Gastrocnemius medialis (tissue), 4 donors: ENCODE results near the gene QSOX2.

Experiments
- POLR2A ChIP-seq, 2 donors: fragments of 450-650 bp; IDR thresholded peaks; one replicate each; pipeline ENCODE4 v1.6.1; 2017; ENCODE audit warnings: antibody characterized with exemption in 2 of 2, mild to moderate bottlenecking in 2 of 2, moderate library complexity in 2 of 2
- TF ChIP-seq, protein P1 (sequence below), 5 experiments: fragments of 450-650 bp in 3 of 5; fragments of 200-600 bp in 2 of 5; sonication (generic) in 2 of 5; IDR thresholded peaks in 4 of 5; conservative IDR thresholded peaks in 1 of 5; 1 replicate in 4 of 5; 2 replicates in 1 of 5; pipeline ENCODE4 v1.5.1; 2016 to 2019; ENCODE audit warnings: antibody characterized with exemption in 5 of 5, mild to moderate bottlenecking in 3 of 5, moderate library complexity in 3 of 5

- TF ChIP-seq, protein P1, sequence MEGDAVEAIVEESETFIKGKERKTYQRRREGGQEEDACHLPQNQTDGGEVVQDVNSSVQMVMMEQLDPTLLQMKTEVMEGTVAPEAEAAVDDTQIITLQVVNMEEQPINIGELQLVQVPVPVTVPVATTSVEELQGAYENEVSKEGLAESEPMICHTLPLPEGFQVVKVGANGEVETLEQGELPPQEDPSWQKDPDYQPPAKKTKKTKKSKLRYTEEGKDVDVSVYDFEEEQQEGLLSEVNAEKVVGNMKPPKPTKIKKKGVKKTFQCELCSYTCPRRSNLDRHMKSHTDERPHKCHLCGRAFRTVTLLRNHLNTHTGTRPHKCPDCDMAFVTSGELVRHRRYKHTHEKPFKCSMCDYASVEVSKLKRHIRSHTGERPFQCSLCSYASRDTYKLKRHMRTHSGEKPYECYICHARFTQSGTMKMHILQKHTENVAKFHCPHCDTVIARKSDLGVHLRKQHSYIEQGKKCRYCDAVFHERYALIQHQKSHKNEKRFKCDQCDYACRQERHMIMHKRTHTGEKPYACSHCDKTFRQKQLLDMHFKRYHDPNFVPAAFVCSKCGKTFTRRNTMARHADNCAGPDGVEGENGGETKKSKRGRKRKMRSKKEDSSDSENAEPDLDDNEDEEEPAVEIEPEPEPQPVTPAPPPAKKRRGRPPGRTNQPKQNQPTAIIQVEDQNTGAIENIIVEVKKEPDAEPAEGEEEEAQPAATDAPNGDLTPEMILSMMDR (IDR thresholded peaks at IDR 0.05 in 4 of 5, conservative IDR thresholded peaks at IDR 0.05 in 1 of 5), result no peak
- TF ChIP-seq POLR2A (IDR thresholded peaks at IDR 0.05), result no peak
Observed at GRCh38 chr9:136209786-136210185, 35.8 kb downstream of the QSOX2 start.
